GM18498 (cell line): ENCODE results near the gene COL6A1.
"Not testable (repeated sequence)": the region's sequence is repeated elsewhere in the genome, so short reads cannot be mapped to it uniquely, and the experiment has no call there.

ENCODE experiments used
- ATAC-seq: cut with Tn5 transposase; IDR thresholded peaks from one replicate; pipeline ENCODE4 v1.9.1; 2021; ENCODE audit warnings: mild to moderate bottlenecking, moderate library complexity; ENCODE audit not compliant: unreplicated experiment

The COL6A1 gene

GRCh38 chr21:45944601-45945000 is 37.0 kb upstream of the COL6A1 start:
- ATAC-seq: no peak

GRCh38 chr21:45945066-45945867 is 36.3 kb upstream of the COL6A1 start:
- ATAC-seq: no peak

GRCh38 chr21:45945868-45946210 is 35.7 kb upstream of the COL6A1 start:
- ATAC-seq: no peak

- ATAC-seq: no peak
Measured at GRCh38 chr21:45947296-45947695, 34.3 kb upstream of the COL6A1 start.

- ATAC-seq: no peak
Measured at GRCh38 chr21:45947716-45948255, 33.8 kb upstream of the COL6A1 start.

GRCh38 chr21:45948576-45949141 is 32.9 kb upstream of the COL6A1 start:
- no peak for ATAC-seq

GRCh38 chr21:45949928-45950739 is 31.4 kb upstream of the COL6A1 start:
- ATAC-seq: no peak

GRCh38 chr21:45950740-45951515 is 30.6 kb upstream of the COL6A1 start:
- ATAC-seq: no peak

- ATAC-seq: no peak
Measured at GRCh38 chr21:45951676-45952075, 29.9 kb upstream of the COL6A1 start.

- ATAC-seq: not testable (repeated sequence)
Measured at GRCh38 chr21:45952527-45952926, 29.0 kb upstream of the COL6A1 start.

- no peak for ATAC-seq
Measured at GRCh38 chr21:45952974-45953373, 28.6 kb upstream of the COL6A1 start.

- no peak for ATAC-seq
Measured at GRCh38 chr21:45954261-45954660, 27.3 kb upstream of the COL6A1 start.

- no peak for ATAC-seq
Measured at GRCh38 chr21:45954921-45955320, 26.6 kb upstream of the COL6A1 start.

GRCh38 chr21:45957551-45957950 is 24.0 kb upstream of the COL6A1 start:
- no peak for ATAC-seq

GRCh38 chr21:45957981-45958600 is 23.5 kb upstream of the COL6A1 start:
- ATAC-seq: no peak

GRCh38 chr21:45959182-45959581 is 22.4 kb upstream of the COL6A1 start:
- ATAC-seq: no peak

- ATAC-seq: no peak
Measured at GRCh38 chr21:45959779-45960390, 21.7 kb upstream of the COL6A1 start.

- not testable (repeated sequence) for ATAC-seq
Measured at GRCh38 chr21:45961408-45961807, 20.2 kb upstream of the COL6A1 start.

GRCh38 chr21:45962531-45963231 is 18.9 kb upstream of the COL6A1 start:
- ATAC-seq: no peak
